GM18870 (cell line): ENCODE measurements around the gene OR1M1.

Experiments
- ATAC-seq: cut with Tn5 transposase; IDR thresholded peaks from one replicate; pipeline ENCODE4 v1.9.1; 2021; ENCODE audit warnings: moderate library complexity; ENCODE audit not compliant: unreplicated experiment

OR1M1 gene

GRCh38 chr19:9073806-9074205 lies 13.1 kb upstream of the OR1M1 start:
- ATAC-seq, result no peak

- no peak for ATAC-seq
Measured at GRCh38 chr19:9075064-9075949, 11.6 kb upstream of the OR1M1 start.

GRCh38 chr19:9076901-9077300 lies 10.0 kb upstream of the OR1M1 start:
- ATAC-seq, result no peak

GRCh38 chr19:9078651-9079050 lies 8.2 kb upstream of the OR1M1 start:
- ATAC-seq, result no peak

GRCh38 chr19:9107375-9107774 lies 20.5 kb downstream of the OR1M1 start, which contains the start of gene OR7G2:
Gene OR7G2 (minus strand): TSS chr19:9107475. CDS start chr19:9103243, 4,232 bp downstream.
- no peak for ATAC-seq

GRCh38 chr19:9109959-9110358 lies 23.1 kb downstream of the OR1M1 start:
- no peak for ATAC-seq

GRCh38 chr19:9115307-9115813 lies 28.5 kb downstream of the OR1M1 start, which contains the start of gene OR7G1:
Gene OR7G1 (minus strand): TSS chr19:9115763. CDS start chr19:9115763, 0 bp downstream.
- no peak for ATAC-seq

GRCh38 chr19:9116547-9116946 lies 29.7 kb downstream of the OR1M1 start:
- ATAC-seq, result no peak

- ATAC-seq, result no peak
Measured at GRCh38 chr19:9126900-9127405, 40.1 kb downstream of the OR1M1 start, which contains the start of gene OR7G3. Gene OR7G3 (minus strand): TSS chr19:9126950. CDS start chr19:9126950, 0 bp downstream.

GRCh38 chr19:9128171-9128570 lies 41.3 kb downstream of the OR1M1 start:
- ATAC-seq, result no peak

- ATAC-seq, result no peak
Measured at GRCh38 chr19:9130965-9131364, 44.1 kb downstream of the OR1M1 start.

GRCh38 chr19:9132422-9132821 lies 45.6 kb downstream of the OR1M1 start:
- no peak for ATAC-seq

- ATAC-seq, result peak; percentile 9
Measured at GRCh38 chr19:9139609-9140158, 52.8 kb downstream of the OR1M1 start.

- ATAC-seq, result peak; percentile 87
Measured at GRCh38 chr19:9140159-9140874, 53.5 kb downstream of the OR1M1 start, which contains the start of gene ZNF317. Gene ZNF317 (plus strand): TSS chr19:9140397. CDS start chr19:9156017, 15,620 bp downstream.

- no peak for ATAC-seq
Measured at GRCh38 chr19:9144920-9145319, 58.1 kb downstream of the OR1M1 start.
